ENCODE data around the gene NOSIP. TPM values are rescaled to one million over a fixed set of nuclear protein-coding genes. Genes with fewer than 3 reads are reported as not detected.

Gene NOSIP
- total and polyA plus RNA-seq, 10 of the 15 experiments (the other 5 are each of a cell fraction or from before 2014, with no cell fraction given) = 7.2 to 85.5 (median 48.4) TPM

GRCh38 chr19:49564616-49565045 is 15.7 kb downstream of the NOSIP start:
- FAIRE-seq = no peak
- no peak for DNase-seq (ENCODE audit: low read depth, low spot score)

GRCh38 chr19:49560358-49560900 is 19.9 kb downstream of the NOSIP start:
- TF ChIP-seq KDM1A (IDR thresholded peaks at IDR 0.05; ENCODE audit: borderline replicate concordance) (no peak), TCF12 (IDR thresholded peaks at IDR 0.05; ENCODE audit: low read depth, low read length) (no peak), ZNF24 (IDR thresholded peaks at IDR 0.05) (no peak), SKIL (IDR thresholded peaks at IDR 0.05; ENCODE audit: low read depth, poor library complexity, severe bottlenecking) (no peak), ATF7 (IDR thresholded peaks at IDR 0.05; ENCODE audit: low read depth) (no peak), BACH1 (IDR thresholded peaks at IDR 0.05; ENCODE audit: borderline replicate concordance) (no peak), ATF3 (IDR thresholded peaks at IDR 0.05; ENCODE audit: borderline replicate concordance, extremely low read depth, low read depth, low read length) (no peak), SUZ12 (IDR thresholded peaks at IDR 0.05; ENCODE audit: unreplicated experiment) (no peak), BRCA1 (IDR thresholded peaks at IDR 0.05; ENCODE audit: low read depth, low read length) (no peak), HDAC6 (IDR thresholded peaks at IDR 0.05; ENCODE audit: unreplicated experiment) (no peak), IKZF1 (conservative IDR thresholded peaks at IDR 0.05) (no peak), IRF4 (IDR thresholded peaks at IDR 0.05; ENCODE audit: low read depth, low read length) (no peak), SMARCA5 (IDR thresholded peaks at IDR 0.05) (no peak), ZBED1 (IDR thresholded peaks at IDR 0.05; ENCODE audit: borderline replicate concordance) (no peak), TARDBP (IDR thresholded peaks at IDR 0.05; ENCODE audit: borderline replicate concordance) (no peak), CHD2 (IDR thresholded peaks at IDR 0.05; ENCODE audit: borderline replicate concordance, low read depth, low read length) (no peak), POLR2AphosphoS5 (IDR thresholded peaks at IDR 0.05; ENCODE audit: low read length) (no peak)
- POLR2A ChIA-PET = interaction anchor here (0.5 to 1.0 kb wide), 2 partner anchors 10 to 14 kb away, joined by 3 read pairs; no protein-coding TSS in a partner anchor
- in situ Hi-C loops (cut with MboI) = no loop called here
- RAD21 ChIA-PET (ENCODE audit: unreplicated experiment) = interaction anchor here (1.0 kb wide), 1 partner anchor 52 kb away, joined by 3 read pairs; no protein-coding TSS in a partner anchor
- no peak for FAIRE-seq
- Histone ChIP-seq H3K9me3 (replicated peaks; ENCODE audit: control insufficient read depth, insufficient read depth, low read length) (no peaks in the 10 kb centered on the region), H3K27ac (ENCODE audit: control insufficient read depth, insufficient read depth) (no peak overlapping the region), H3K9ac (ENCODE audit: control insufficient read depth, insufficient read depth, low read length) (no peak overlapping the region), H2AFZ (ENCODE audit: control insufficient read depth, low read depth, low read length) (no peak overlapping the region), H3K79me2 (ENCODE audit: control insufficient read depth, insufficient read depth, low read length) (no peaks in the 10 kb centered on the region; the same call in 1 of the 2 replicates), H3K4me2 (ENCODE audit: control insufficient read depth, insufficient read depth) (no peak overlapping the region; the same call in 1 of the 2 replicates), H3K4me1 (ENCODE audit: control insufficient read depth, insufficient read depth, low read length) (no peaks in the 10 kb centered on the region), H3K36me3 (ENCODE audit: control insufficient read depth in 2 of 2, insufficient read depth in 2 of 2, low read length in 1 of 2) (peaks cover 11 to 25% of the 10 kb centered on the region in 2 experiments), H4K20me1 (ENCODE audit: control insufficient read depth, insufficient read depth) (no peaks in the 10 kb centered on the region), H3K4me3 (no peak overlapping the region), H3K27me3 (replicated peaks in 1 of 2; ENCODE audit: control insufficient read depth in 2 of 2, insufficient read depth in 2 of 2, low read length in 1 of 2) (no peaks in the 10 kb centered on the region)
- no peak for DNase-seq (ENCODE audit: low read depth, low spot score)
- SMC1A ChIA-PET (ENCODE audit: uncharacterized antibody, unreplicated experiment) = no interaction called here
- BruUV-seq (replicated peaks) = no TSS peak
- intact Hi-C loops (cut with micrococcal nuclease; ENCODE audit: unreplicated experiment) = no loop called here
- no peak for ATAC-seq
- CTCF ChIA-PET = interaction anchor here (1.3 to 3.0 kb wide), 3 partner anchors 11 to 259 kb away, joined by 4 to 24 read pairs (median 8); no protein-coding TSS in a partner anchor
- 92% methylated on average over 15 of the region's 15 CpGs for WGBS (ENCODE audit: insufficient coverage, insufficient replicate concordance, low lambda C conversion rate, missing lambda C conversion rate)

More at GRCh38 chr19:49564616-49565045, 15.7 kb downstream of the NOSIP start:
- H4K20me1 ChIP-seq (ENCODE audit: control insufficient read depth, insufficient read depth) = no peaks in the 10 kb centered on the region
- ATAC-seq = no peak
- no peaks in the 10 kb centered on the region for H3K9me3 ChIP-seq (replicated peaks; ENCODE audit: control insufficient read depth, insufficient read depth, low read length)
- CTCF ChIA-PET = interaction anchor here (0.8 to 0.9 kb wide), 2 partner anchors 17 to 18 kb away, joined by 3 read pairs; no protein-coding TSS in a partner anchor
- H3K79me2 ChIP-seq (ENCODE audit: control insufficient read depth, insufficient read depth, low read length) = peaks cover 6% of the 10 kb centered on the region
- WGBS (ENCODE audit: insufficient coverage, insufficient replicate concordance, low lambda C conversion rate, missing lambda C conversion rate) = 98% methylated on average over 6 of the region's 6 CpGs
- no peak overlapping the region for H3K4me3 ChIP-seq
- BruUV-seq (replicated peaks) = no TSS peak
- TF ChIP-seq SPI1 (IDR thresholded peaks at IDR 0.05; ENCODE audit: borderline replicate concordance, insufficient read depth, low read depth, low read length) = no peak
- peaks cover 2 to 4% of the 10 kb centered on the region in 2 experiments; a peak in 3 of 4 replicates for H3K36me3 ChIP-seq (ENCODE audit: control insufficient read depth in 2 of 2, insufficient read depth in 2 of 2, low read length in 1 of 2)
- no peak overlapping the region for H2AFZ ChIP-seq (ENCODE audit: control insufficient read depth, low read depth, low read length)
- RAD21 ChIA-PET (ENCODE audit: unreplicated experiment) = no interaction called here
- SMC1A ChIA-PET (ENCODE audit: uncharacterized antibody, unreplicated experiment) = no interaction called here
- H3K4me2 ChIP-seq (ENCODE audit: control insufficient read depth, insufficient read depth) = no peak overlapping the region
- peaks cover 7% of the 10 kb centered on the region for H3K4me1 ChIP-seq (ENCODE audit: control insufficient read depth, insufficient read depth, low read length)
- no peaks in the 10 kb centered on the region for H3K27me3 ChIP-seq (replicated peaks in 1 of 2; ENCODE audit: control insufficient read depth in 2 of 2, insufficient read depth in 2 of 2, low read length in 1 of 2)
- H3K9ac ChIP-seq (ENCODE audit: control insufficient read depth, insufficient read depth, low read length) = no peak overlapping the region
- POLR2A ChIA-PET = no interaction called here
- in situ Hi-C loops (cut with MboI) (no loop called here), intact Hi-C loops (cut with micrococcal nuclease; ENCODE audit: unreplicated experiment) (no loop called here)
- no peak overlapping the region for H3K27ac ChIP-seq (ENCODE audit: control insufficient read depth, insufficient read depth)

All from GM12878 (cell line).